GM10266 (cell line): Measurements from ENCODE around the gene PLEKHG5.
A peak's percentile ranks its signal among the peaks of the same experiment; 100 is the strongest.
"Not testable (repeated sequence)": the region's sequence is repeated elsewhere in the genome, so short reads cannot be mapped to it uniquely, and the experiment has no call there.

Experiments
- DNase-seq: peaks from one replicate; pipeline ENCODE4 v3.0.0; 2012; ENCODE audit errors: extremely low spot score
- CTCF ChIP-seq: IDR thresholded peaks from 2 replicates; pipeline ENCODE4 v1.5.1; 2012; ENCODE audit warnings: mild to moderate bottlenecking, low read depth; ENCODE audit not compliant: control insufficient read depth, insufficient read depth; ENCODE audit errors: missing control alignments

The PLEKHG5 gene

GRCh38 chr1:6461051-6461530 lies 30.4 kb downstream of the PLEKHG5 start:
- no peak for DNase-seq
- TF ChIP-seq CTCF, result no peak

- DNase-seq, result peak; percentile 88
Observed at GRCh38 chr1:6460301-6461050, 31.0 kb downstream of the PLEKHG5 start.

GRCh38 chr1:6459850-6460265 lies 31.6 kb downstream of the PLEKHG5 start:
- no peak for TF ChIP-seq CTCF
- no peak for DNase-seq

More at GRCh38 chr1:6460301-6461050, 31.0 kb downstream of the PLEKHG5 start:
- no peak for TF ChIP-seq CTCF

- TF ChIP-seq CTCF, result no peak
- no peak for DNase-seq
Observed at GRCh38 chr1:6456800-6457466, 34.5 kb downstream of the PLEKHG5 start.

GRCh38 chr1:6455752-6456520 lies 35.5 kb downstream of the PLEKHG5 start:
- DNase-seq, result not testable (repeated sequence)

- peak; percentile 4 for TF ChIP-seq CTCF
- no peak for DNase-seq
Observed at GRCh38 chr1:6454856-6455751, 36.4 kb downstream of the PLEKHG5 start.

- not testable (repeated sequence) for DNase-seq
Observed at GRCh38 chr1:6453895-6454855, 37.3 kb downstream of the PLEKHG5 start.
